Measurements from ENCODE around the gene CTSE. TPM values are rescaled to one million over a fixed set of nuclear protein-coding genes. Genes with fewer than 3 reads are reported as not detected.

CTSE gene
- total RNA-seq, 1 experiment from 2014 or later = 0.39 TPM

DNA sequence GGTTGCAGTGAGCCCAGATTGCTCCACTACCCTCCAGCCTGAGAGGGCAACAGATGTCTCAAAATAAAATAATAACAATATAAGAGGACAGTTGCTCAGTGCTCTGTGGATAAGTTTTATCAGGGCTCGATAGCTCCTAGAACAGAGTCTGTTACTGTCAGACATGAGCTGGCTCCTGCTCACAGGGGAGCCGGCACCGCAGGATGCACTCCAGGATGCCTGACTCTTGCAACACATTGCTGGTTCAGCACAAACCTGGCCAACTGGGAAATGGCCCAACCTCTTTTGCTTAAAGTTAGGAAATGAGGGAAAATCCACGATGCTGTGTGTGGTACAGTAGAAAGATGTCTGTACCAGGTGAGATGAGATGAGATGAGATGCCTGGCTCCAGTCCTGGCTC lies 5.8 kb upstream of the CTSE start:
- POLR2A ChIA-PET (ENCODE audit: low non-redundant PET) = no interaction called here
- Histone ChIP-seq H3K9me3 (ENCODE audit: low read depth, low read length, poor library complexity, severe bottlenecking) (no peaks in the 10 kb centered on the region), H3K4me3 (ENCODE audit: low read depth, low read length, poor library complexity, severe bottlenecking) (no peak overlapping the region), H3K27me3 (replicated peaks; ENCODE audit: insufficient read depth, low read depth, low read length, poor library complexity) (no peaks in the 10 kb centered on the region), H3K4me1 (ENCODE audit: insufficient read depth, low read length, poor library complexity, severe bottlenecking) (no peaks in the 10 kb centered on the region), H3K27ac (ENCODE audit: low read depth, low read length, poor library complexity, severe bottlenecking) (no peak overlapping the region), H3K36me3 (ENCODE audit: insufficient read depth, low read length, poor library complexity, severe bottlenecking) (no peaks in the 10 kb centered on the region)
- CTCF ChIA-PET = interaction anchor here (0.6 kb wide), 1 partner anchor 86 kb away, joined by 5 read pairs; no protein-coding TSS in a partner anchor
- DNase-seq (ENCODE audit: low spot score) = no peak
- intact Hi-C loops (cut with micrococcal nuclease; ENCODE audit: unreplicated experiment) = no loop called here
- TF ChIP-seq, protein P1, sequence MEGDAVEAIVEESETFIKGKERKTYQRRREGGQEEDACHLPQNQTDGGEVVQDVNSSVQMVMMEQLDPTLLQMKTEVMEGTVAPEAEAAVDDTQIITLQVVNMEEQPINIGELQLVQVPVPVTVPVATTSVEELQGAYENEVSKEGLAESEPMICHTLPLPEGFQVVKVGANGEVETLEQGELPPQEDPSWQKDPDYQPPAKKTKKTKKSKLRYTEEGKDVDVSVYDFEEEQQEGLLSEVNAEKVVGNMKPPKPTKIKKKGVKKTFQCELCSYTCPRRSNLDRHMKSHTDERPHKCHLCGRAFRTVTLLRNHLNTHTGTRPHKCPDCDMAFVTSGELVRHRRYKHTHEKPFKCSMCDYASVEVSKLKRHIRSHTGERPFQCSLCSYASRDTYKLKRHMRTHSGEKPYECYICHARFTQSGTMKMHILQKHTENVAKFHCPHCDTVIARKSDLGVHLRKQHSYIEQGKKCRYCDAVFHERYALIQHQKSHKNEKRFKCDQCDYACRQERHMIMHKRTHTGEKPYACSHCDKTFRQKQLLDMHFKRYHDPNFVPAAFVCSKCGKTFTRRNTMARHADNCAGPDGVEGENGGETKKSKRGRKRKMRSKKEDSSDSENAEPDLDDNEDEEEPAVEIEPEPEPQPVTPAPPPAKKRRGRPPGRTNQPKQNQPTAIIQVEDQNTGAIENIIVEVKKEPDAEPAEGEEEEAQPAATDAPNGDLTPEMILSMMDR (conservative IDR thresholded peaks at IDR 0.05; ENCODE audit: low read depth, low read length) = no peak
- no peak for TF ChIP-seq EZH2 (IDR thresholded peaks at IDR 0.05; ENCODE audit: borderline replicate concordance, low read depth, low read length, poor library complexity, severe bottlenecking)
- no TSS peak for BruUV-seq (replicated peaks)

- CTCF ChIA-PET = no interaction called here
- POLR2A ChIA-PET (ENCODE audit: low non-redundant PET) = no interaction called here
- DNase-seq (ENCODE audit: low spot score) = no peak
- no peak overlapping the region for H3K4me3 ChIP-seq (ENCODE audit: low read depth, low read length, poor library complexity, severe bottlenecking)
- H3K36me3 ChIP-seq (ENCODE audit: insufficient read depth, low read length, poor library complexity, severe bottlenecking) = no peaks in the 10 kb centered on the region
- no peaks in the 10 kb centered on the region for H3K9me3 ChIP-seq (ENCODE audit: low read depth, low read length, poor library complexity, severe bottlenecking)
- no peaks in the 10 kb centered on the region for H3K27me3 ChIP-seq (replicated peaks; ENCODE audit: insufficient read depth, low read depth, low read length, poor library complexity)
- intact Hi-C loops (cut with micrococcal nuclease; ENCODE audit: unreplicated experiment) = no loop called here
- peaks cover 18% of the 10 kb centered on the region for H3K4me1 ChIP-seq (ENCODE audit: insufficient read depth, low read length, poor library complexity, severe bottlenecking)
- TF ChIP-seq, protein P1 (conservative IDR thresholded peaks at IDR 0.05; ENCODE audit: low read depth, low read length) = no peak
- TF ChIP-seq EZH2 (IDR thresholded peaks at IDR 0.05; ENCODE audit: borderline replicate concordance, low read depth, low read length, poor library complexity, severe bottlenecking) = no peak
- H3K27ac ChIP-seq (ENCODE audit: low read depth, low read length, poor library complexity, severe bottlenecking) = no peak overlapping the region
- no TSS peak for BruUV-seq (replicated peaks)
These were observed 1.7 kb upstream of the CTSE start for GRCh38 chr1:206025283-206025820.

GRCh38 chr1:206022766-206023165 lies 929 bp downstream of the CTSE start:
- intact Hi-C loops (cut with micrococcal nuclease; ENCODE audit: unreplicated experiment) = no loop called here
- TF ChIP-seq, protein P1 (conservative IDR thresholded peaks at IDR 0.05; ENCODE audit: low read depth, low read length) = no peak
- TF ChIP-seq EZH2 (IDR thresholded peaks at IDR 0.05; ENCODE audit: borderline replicate concordance, low read depth, low read length, poor library complexity, severe bottlenecking) = no peak
- ChIA-PET CTCF (no interaction called here), POLR2A (ENCODE audit: low non-redundant PET) (no interaction called here)
- Histone ChIP-seq H3K4me3 (ENCODE audit: low read depth, low read length, poor library complexity, severe bottlenecking) (no peak overlapping the region), H3K36me3 (ENCODE audit: insufficient read depth, low read length, poor library complexity, severe bottlenecking) (no peaks in the 10 kb centered on the region), H3K4me1 (ENCODE audit: insufficient read depth, low read length, poor library complexity, severe bottlenecking) (peaks cover 18% of the 10 kb centered on the region), H3K9me3 (ENCODE audit: low read depth, low read length, poor library complexity, severe bottlenecking) (no peaks in the 10 kb centered on the region), H3K27ac (ENCODE audit: low read depth, low read length, poor library complexity, severe bottlenecking) (no peak overlapping the region), H3K27me3 (replicated peaks; ENCODE audit: insufficient read depth, low read depth, low read length, poor library complexity) (no peaks in the 10 kb centered on the region)
- BruUV-seq (replicated peaks) = no TSS peak
- DNase-seq (ENCODE audit: low spot score) = no peak

All from A673 (cell line).